ENCODE measurements around the gene PDZRN3.

The PDZRN3 gene

DNA sequence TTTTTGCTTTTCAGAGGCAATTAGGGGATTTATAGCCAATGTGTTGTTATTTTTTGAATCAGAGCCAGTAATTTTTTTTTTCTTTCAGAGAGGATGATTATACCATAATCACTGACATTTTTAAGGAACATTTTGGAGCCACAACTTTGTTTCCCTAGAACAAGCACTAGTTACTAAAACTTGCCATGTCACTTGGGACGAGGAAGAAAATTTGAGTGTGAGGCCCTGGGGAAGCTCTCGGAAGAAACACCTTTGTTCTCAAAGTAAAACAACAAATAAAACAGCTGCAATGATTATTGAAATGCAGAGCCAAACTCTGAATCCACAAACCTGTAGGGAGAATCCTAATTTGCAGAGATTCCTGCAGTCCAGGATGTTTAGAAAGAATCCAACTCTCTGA, 69.7 kb downstream of the PDZRN3 start:
- DNase-seq (ENCODE audit: low spot score), result no peak

DNA sequence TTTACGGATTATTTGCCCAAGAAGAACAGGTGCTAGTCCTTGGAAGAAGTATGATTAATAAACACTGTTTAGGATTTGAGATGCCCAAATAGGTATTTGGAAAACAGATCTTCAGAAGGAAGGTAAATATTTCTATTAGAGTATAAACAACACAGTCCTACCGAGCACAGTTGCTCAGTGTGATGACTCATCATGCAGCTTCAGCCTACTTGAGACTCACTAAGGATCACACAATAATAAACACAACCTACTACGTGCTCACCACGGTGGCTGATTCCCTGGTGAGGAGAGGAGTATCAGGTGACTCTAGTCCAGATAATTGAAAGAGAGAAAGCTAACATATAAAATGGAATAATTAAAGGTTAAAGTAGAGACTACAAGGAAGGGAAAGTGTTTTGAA, 72.0 kb downstream of the PDZRN3 start:
- DNase-seq (ENCODE audit: low spot score), result no peak

DNA sequence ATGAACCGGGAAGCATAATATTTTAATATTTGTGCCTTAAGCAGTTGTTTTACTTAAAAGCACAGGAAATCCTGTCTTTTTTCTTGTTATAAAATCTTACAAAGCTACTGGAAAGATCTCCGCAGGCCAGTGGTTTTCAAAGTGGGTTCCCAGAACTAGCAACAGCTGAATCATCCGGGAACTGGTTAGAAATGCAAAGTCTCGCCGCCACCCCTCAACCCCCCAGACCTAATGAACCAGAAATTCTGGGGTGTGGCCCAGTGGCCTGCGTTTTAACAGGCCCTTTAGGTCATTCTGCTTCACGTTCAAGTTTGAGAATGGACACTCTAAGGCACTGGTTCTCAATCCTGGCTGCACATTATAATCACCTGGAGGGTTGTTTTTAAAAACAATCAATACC, 74.7 kb downstream of the PDZRN3 start:
- DNase-seq (ENCODE audit: low spot score), result no peak

- no peak for DNase-seq (ENCODE audit: low spot score)
Observed at GRCh38 chr3:73549051-73549600, 75.6 kb downstream of the PDZRN3 start.

DNA sequence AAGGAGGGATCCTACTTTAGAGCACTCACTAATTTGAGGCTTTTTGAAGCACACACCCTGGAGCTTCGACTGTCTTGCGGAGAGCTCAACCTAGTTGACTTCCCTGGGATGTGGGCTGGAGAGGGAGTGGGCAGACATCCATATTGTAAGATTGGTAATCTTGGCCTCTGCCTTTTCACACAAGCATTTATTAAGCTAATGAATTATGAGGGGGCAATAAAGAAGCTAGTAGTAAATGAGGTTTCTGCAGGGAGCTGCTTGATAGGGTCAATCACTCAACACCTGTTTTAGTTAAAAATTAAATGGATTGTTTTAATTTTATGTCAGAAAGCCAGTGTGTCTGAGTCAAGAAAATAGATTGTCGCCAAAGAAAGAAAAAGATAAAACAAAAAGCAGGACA, 76.3 kb downstream of the PDZRN3 start:
- DNase-seq (ENCODE audit: low spot score), result no peak

GRCh38 chr3:73547427-73548248, 77.1 kb downstream of the PDZRN3 start:
- DNase-seq (ENCODE audit: low spot score), result no peak

DNA sequence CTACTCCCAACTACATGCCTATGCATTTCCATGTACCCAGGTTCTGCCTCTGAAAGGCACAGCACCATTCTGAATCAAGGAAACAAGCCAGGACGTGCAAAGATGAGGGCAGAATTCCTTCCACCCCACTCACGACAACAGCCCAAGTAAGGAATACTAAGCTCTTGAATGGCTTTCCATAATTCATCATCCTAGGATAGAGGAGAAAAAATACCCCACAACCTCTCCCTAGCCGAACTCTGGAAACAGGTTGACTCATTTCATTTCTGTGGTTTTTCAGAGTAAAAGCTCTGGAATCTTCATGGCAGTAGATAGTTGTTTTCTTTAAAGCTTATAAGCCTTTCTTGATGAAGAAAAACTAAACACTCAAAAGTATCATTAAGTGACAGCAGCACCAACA, 77.8 kb downstream of the PDZRN3 start:
- no peak for DNase-seq (ENCODE audit: low spot score)

DNA sequence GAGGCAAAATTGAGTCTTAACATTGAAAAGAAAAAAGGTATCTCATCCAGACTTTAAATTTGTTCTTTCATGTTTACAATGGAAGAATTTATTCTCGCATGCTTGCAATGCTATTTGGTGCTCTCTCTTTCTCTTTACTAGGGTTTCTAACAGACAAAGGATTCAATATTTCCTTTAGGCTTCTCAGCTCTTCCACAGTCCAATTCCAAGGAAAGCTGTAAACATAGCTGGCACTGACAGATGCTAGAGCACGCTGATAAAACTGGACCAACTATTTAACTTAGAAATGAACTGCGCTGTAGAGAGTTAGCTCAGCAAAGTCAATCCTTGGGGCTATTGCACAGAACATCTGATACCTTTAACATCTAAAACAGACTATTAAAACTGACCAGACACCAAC, 81.3 kb downstream of the PDZRN3 start:
- DNase-seq (ENCODE audit: low spot score), result no peak

- no peak for DNase-seq (ENCODE audit: low spot score)
Observed at GRCh38 chr3:73542136-73542535, 82.6 kb downstream of the PDZRN3 start.

DNA sequence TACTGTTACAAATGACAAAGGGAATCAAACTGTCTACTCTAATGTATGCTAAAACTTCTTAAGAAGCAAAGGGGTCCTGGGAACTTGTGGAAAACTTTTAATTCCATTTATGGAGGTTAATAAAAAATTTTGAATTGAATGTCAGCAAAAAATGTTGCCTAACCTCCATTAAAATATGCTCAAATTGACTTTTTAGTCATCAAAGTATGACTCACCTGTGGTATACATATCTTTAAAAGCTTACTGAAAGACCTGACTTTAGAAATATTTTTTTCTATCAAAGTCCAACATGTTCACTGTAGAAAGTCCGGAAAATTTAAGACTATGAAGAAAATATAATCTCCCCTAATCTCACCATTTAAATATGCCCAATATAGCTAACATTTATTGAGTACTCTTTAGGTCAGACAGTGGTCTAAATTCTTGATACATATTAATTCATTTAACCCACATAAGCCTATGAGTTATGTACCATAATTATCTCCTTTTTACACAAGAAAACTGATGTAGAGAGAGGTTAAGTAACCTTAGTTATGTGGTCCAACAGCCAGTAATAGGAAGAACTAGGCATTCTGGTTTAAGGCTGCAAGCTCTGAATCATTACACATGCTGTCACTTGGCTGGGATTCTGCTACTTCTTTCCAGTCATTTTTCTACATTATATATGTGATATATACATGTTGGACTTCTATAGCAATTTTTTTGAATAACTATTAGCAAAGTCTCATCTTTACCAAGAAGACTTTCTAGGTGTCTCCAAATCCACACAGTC, 83.6 kb downstream of the PDZRN3 start:
- no peak for DNase-seq (ENCODE audit: low spot score)

DNA sequence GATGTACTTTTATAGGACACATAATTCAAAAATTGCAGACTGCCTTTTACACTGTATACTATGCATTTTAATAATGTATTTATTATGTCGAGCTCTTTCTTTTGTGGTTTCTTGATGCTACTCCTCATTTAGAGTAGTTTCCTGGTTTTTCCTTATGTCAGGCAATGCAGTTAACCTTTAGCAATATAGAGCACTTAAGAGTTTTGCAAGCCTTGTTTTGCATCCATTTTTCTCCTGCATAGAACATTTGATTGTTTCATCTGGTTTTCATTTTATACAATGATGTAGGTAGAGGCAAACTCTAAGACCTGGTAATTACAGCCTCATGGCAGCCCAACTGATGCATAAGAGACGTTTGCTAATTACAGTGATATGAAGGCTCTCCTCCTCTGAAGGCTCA, 86.3 kb downstream of the PDZRN3 start:
- DNase-seq (ENCODE audit: low spot score), result no peak

GRCh38 chr3:73536952-73537351, 87.8 kb downstream of the PDZRN3 start:
- DNase-seq (ENCODE audit: low spot score), result no peak

DNA sequence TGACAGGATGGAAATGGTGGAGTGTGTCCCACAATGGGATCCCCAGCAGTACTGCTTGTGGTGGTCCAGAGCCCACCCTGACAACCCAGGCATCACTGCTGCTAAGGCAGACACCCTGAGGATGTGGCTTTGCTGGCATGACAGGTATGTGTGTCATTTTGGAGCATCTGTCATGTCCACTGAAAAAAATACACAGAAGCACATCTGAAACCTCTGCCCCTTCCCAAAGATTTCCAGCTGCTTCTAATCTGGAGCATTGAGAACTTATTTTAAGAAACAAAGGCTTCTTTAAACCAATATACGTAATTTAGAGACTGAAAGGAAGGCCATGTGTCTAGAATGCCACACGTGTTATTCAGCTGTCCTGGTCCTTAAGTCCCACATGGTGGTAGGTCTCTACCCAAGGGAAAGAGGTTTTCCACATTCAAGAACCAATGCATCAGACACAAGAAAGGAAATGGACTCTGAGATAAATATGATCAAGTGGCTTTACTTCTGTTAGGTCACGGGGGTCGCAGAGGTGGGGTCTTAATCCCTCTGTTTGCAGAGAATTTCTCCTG, 88.3 kb downstream of the PDZRN3 start:
- DNase-seq (ENCODE audit: low spot score), result no peak

DNA sequence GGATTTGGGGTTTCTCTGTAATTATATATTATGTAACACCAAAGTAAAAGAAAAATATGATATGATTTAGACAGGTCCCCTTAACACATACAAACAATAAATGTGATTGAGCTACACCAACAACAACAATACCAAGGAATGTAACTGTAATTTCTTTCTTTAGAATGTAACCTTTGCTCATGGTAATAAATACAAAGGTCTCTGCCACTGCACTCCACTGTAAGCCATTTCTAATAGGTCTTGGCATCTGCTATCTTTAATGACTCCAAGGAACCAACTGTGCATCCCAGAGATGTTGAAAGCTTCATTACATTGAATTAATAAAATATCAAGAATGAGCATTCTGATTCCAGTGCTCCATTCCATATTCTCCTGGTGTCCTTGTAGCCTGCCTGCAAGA, 88.8 kb downstream of the PDZRN3 start:
- DNase-seq (ENCODE audit: low spot score), result no peak

DNA sequence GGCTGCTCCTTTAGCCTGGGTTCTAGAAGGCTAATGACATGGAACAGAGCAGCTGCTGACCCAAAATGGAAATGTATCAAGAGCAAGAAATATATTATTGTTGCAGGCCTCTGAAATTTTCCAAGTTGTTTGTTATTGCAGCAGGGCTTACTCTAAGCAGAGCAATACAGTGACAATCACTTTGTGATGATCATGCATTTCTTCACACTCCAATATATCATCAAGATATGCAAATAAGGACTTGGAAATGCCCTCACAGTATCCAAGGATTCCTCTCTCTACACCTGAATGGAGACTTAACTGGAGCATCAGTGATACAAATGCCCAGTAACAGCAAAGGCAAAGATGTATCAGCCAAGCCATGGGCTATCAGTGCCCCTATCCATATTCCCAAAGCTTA, 89.6 kb downstream of the PDZRN3 start:
- DNase-seq (ENCODE audit: low spot score), result no peak

DNA sequence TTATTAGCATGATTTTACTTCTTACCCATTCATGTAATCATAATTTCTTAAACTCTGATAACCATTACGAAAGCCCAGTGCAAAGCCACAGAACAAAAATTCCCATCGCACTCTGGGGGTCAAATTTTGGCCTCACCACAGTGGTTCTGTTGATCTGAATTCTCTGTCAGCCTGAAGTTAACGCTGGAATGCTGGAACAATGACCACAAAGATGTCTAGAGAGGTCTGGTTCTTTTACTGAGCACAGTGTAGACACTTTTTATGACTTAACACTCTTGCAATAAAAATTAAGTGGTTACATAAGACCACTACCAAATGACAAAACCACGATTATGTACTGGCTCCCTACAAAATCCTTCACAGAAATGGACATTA, 94.7 kb downstream of the PDZRN3 start:
- DNase-seq (ENCODE audit: low spot score), result no peak

DNA sequence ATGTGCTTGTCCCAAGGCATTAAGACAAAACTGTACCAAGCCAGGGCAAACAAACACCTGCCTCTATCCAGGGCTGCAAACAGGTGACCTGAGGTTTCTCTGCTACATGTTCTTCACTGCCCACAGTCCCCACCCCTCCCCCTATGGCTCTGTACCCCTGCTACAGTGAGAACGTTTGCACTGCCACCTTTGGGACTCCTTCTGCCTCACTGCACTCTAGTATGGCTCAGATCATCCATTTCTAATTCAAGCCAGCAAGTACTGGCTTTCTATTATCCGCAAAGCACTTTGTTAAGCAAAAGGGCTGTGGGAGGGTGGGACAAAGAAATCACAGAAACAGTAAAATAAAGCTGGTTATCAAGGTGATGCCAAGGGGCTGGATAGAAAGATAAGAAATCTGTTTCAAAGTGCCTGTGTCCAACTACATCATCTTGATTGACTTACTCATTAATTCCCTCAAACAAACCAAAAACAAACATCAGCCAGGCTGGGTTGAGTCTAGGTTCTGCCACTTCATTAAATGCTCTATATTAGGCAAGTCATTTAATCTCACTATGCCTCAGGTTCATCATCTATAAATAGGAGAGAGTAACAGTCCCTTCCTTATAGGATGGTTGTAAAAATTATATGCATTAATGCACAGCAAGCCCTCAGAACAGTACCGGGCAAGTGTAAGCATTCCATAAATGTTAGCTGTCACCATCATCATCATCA, 95.3 kb downstream of the PDZRN3 start:
- DNase-seq (ENCODE audit: low spot score), result no peak

- DNase-seq (ENCODE audit: low spot score), result no peak
Observed at GRCh38 chr3:73525591-73525990, 99.2 kb downstream of the PDZRN3 start.

- DNase-seq (ENCODE audit: low spot score), result no peak
Observed at GRCh38 chr3:73523661-73524060, 101.1 kb downstream of the PDZRN3 start.

DNA sequence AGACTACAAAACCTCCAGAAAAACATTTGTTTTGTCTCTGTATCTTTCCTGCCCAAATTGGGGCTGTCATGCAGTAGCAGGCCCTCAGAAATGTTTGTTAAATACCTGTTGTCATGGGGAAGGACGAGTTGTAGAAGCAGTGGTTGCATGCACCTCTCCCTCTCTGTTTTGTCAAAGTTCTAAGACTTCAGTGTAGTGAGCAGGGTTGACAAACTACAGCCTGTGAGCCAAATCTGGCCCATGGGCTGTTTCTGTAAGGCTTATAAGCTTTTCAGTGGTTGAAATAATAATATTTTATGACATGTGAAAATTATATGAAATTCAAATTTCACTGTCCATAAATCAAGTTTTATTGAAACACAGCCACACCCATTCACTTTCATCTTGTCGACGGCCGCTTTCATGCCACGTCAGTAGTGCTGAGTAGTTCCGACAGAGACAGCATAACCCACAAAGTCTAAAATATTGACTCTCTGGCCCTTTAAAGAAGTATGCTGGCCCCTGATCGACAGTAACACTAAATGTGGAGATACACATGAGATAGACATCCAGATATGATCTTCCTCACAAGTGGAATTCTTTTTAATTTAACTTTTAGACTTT, 102.9 kb downstream of the PDZRN3 start:
- DNase-seq (ENCODE audit: low spot score), result no peak

GRCh38 chr3:73520931-73521461, 103.7 kb downstream of the PDZRN3 start:
- DNase-seq (ENCODE audit: low spot score), result no peak

DNA sequence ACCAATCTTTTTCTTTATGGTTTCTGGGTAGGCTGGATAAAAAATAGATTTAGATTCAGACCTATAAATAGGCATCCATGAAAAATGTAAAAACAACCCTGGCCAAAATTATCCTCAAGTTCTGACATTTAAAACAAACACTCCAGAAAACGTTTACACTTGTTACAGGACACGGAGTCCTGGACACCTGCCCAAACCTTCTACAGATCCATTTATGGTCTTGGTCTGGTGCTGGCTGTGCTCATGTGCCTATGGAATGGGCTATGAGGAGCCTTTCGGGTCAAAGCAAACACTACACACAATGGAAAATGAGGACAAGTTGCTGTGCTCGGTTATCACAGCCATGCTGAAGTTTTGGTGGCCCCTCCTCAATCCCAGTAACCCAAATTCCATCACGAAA, 108.1 kb downstream of the PDZRN3 start:
- DNase-seq (ENCODE audit: low spot score), result no peak
